ENCODE data around the gene MST1R. TPM values are rescaled to one million over a fixed set of nuclear protein-coding genes. Genes with fewer than 3 reads are reported as not detected.

The MST1R gene
- total RNA-seq, 1 donor = under 0.01 TPM

GRCh38 chr3:49877716-49878115 is 26.0 kb downstream of the MST1R start:
- DNase-seq (ENCODE audit: low read depth) = no peak
- TF ChIP-seq CTCF (IDR thresholded peaks at IDR 0.05; ENCODE audit: insufficient read depth, low read depth, low read length) = no peak
- no peak overlapping the region for H3K4me3 ChIP-seq (ENCODE audit: low read depth, low read length)

GRCh38 chr3:49876567-49876966 is 27.1 kb downstream of the MST1R start:
- TF ChIP-seq CTCF (IDR thresholded peaks at IDR 0.05; ENCODE audit: insufficient read depth, low read depth, low read length) = no peak
- no peak for DNase-seq (ENCODE audit: low read depth)
- no peak overlapping the region for H3K4me3 ChIP-seq (ENCODE audit: low read depth, low read length)

GRCh38 chr3:49873623-49874022 is 30.1 kb downstream of the MST1R start:
- DNase-seq (ENCODE audit: low read depth) = no peak
- H3K4me3 ChIP-seq (ENCODE audit: low read depth, low read length) = no peak overlapping the region
- TF ChIP-seq CTCF (IDR thresholded peaks at IDR 0.05; ENCODE audit: insufficient read depth, low read depth, low read length) = no peak

- no peak overlapping the region for H3K4me3 ChIP-seq (ENCODE audit: low read depth, low read length)
- TF ChIP-seq CTCF (IDR thresholded peaks at IDR 0.05; ENCODE audit: insufficient read depth, low read depth, low read length) = no peak
- DNase-seq (ENCODE audit: low read depth) = no peak
These were observed 30.8 kb downstream of the MST1R start for GRCh38 chr3:49872801-49873281.

GRCh38 chr3:49871531-49872153 is 32.0 kb downstream of the MST1R start:
- DNase-seq (ENCODE audit: low read depth) = no peak

GRCh38 chr3:49869525-49870126 is 34.0 kb downstream of the MST1R start, which contains the start of gene CAMKV:
Gene CAMKV, minus strand, starts transcription at chr3:49869906. Its CDS starts 7,518 bp downstream, at chr3:49862388.
- H3K4me3 ChIP-seq (ENCODE audit: low read depth, low read length) = peak within 1 kb of the TSS; percentile 15
- no peak for DNase-seq (ENCODE audit: low read depth)
- no peak for TF ChIP-seq CTCF (IDR thresholded peaks at IDR 0.05; ENCODE audit: insufficient read depth, low read depth, low read length)

More at GRCh38 chr3:49871531-49872153, 32.0 kb downstream of the MST1R start:
- H3K4me3 ChIP-seq (ENCODE audit: low read depth, low read length) = no peak overlapping the region
- TF ChIP-seq CTCF (IDR thresholded peaks at IDR 0.05; ENCODE audit: insufficient read depth, low read depth, low read length) = no peak

All from fibroblast of villous mesenchyme (primary cell).